CD14-positive monocyte (primary cell): ENCODE data around the gene PROKR1. TPM values are rescaled to one million over a fixed set of nuclear protein-coding genes. Genes with fewer than 3 reads are reported as not detected.

Experiments
- DNase-seq, 3 donors: peaks; one replicate each; pipeline ENCODE4 v3.0.0-alpha.2; 2011 to 2022
- H2AFZ ChIP-seq: 2 replicates; pipeline ENCODE4 v1.6.0; 2012; ENCODE audit warnings: mild to moderate bottlenecking, low read depth, low read length, inconsistent platforms; ENCODE audit not compliant: insufficient read depth, poor library complexity, severe bottlenecking
- H3K27ac ChIP-seq, 2 donors: 1 replicate in 1 of 2; 2 replicates in 1 of 2; pipeline ENCODE4 v1.5.1; 2012 to 2013; ENCODE audit warnings: low read length in 2 of 2, control low read depth in 1 of 2, inconsistent platforms in 1 of 2, low read depth in 1 of 2, mild to moderate bottlenecking in 1 of 2
- H3K27me3 ChIP-seq, 2 donors: one replicate each; pipeline versions ENCODE4 v1.6.0 to v1.6.1; 2011 to 2013; ENCODE audit warnings: low read length in 2 of 2; ENCODE audit not compliant: control insufficient read depth in 2 of 2, insufficient read depth in 2 of 2
- H3K36me3 ChIP-seq, 2 donors: replicated peaks in 1 of 2; 1 replicate in 1 of 2; 2 replicates in 1 of 2; pipeline versions ENCODE4 v1.5.1 to v1.6.1; 2012 to 2013; ENCODE audit warnings: low read length in 2 of 2, control low read depth in 1 of 2, inconsistent platforms in 1 of 2, mild to moderate bottlenecking in 1 of 2; ENCODE audit not compliant: insufficient read depth in 2 of 2, control insufficient read depth in 1 of 2
- H3K4me1 ChIP-seq, 2 donors: 1 replicate in 1 of 2; 2 replicates in 1 of 2; pipeline versions ENCODE4 v1.5.1 to v1.6.1; 2012 to 2013; ENCODE audit warnings: low read length in 2 of 2, control low read depth in 1 of 2, inconsistent platforms in 1 of 2, mild to moderate bottlenecking in 1 of 2, moderate library complexity in 1 of 2; ENCODE audit not compliant: insufficient read depth in 2 of 2, control insufficient read depth in 1 of 2
- H3K4me2 ChIP-seq: replicated peaks from 2 replicates; pipeline ENCODE3; 2012; ENCODE audit warnings: low read length, moderate library complexity, mild to moderate bottlenecking; ENCODE audit not compliant: poor library complexity, severe bottlenecking; ENCODE audit errors: extremely low read depth
- H3K4me3 ChIP-seq, 3 experiments: fragments of 200-600 bp in 1 of 3; sonication (generic) in 1 of 3; replicated peaks in 1 of 3; 1 replicate in 2 of 3; 2 replicates in 1 of 3; pipeline ENCODE4 v1.5.1; 2011 to 2013; ENCODE audit warnings: low read length in 3 of 3, mild to moderate bottlenecking in 3 of 3, control low read depth in 2 of 3, low read depth in 2 of 3, inconsistent platforms in 1 of 3, moderate library complexity in 1 of 3
- H3K79me2 ChIP-seq: 2 replicates; pipeline ENCODE4 v1.6.0; 2012; ENCODE audit warnings: mild to moderate bottlenecking, control low read depth, inconsistent platforms, low read length, moderate library complexity; ENCODE audit not compliant: insufficient read depth
- H3K9ac ChIP-seq: 2 replicates; pipeline ENCODE4 v1.6.0; 2017; ENCODE audit warnings: low read length, mild to moderate bottlenecking; ENCODE audit not compliant: insufficient read depth, poor library complexity, severe bottlenecking
- H3K9me3 ChIP-seq, 2 donors: replicated peaks in 1 of 2; 1 replicate in 1 of 2; 2 replicates in 1 of 2; pipeline versions ENCODE4 v1.5.1 to v1.6.1; 2012 to 2013; ENCODE audit warnings: low read length in 2 of 2, control low read depth in 1 of 2; ENCODE audit not compliant: control insufficient read depth in 1 of 2, insufficient read depth in 1 of 2
- H4K20me1 ChIP-seq: 2 replicates; pipeline ENCODE4 v1.6.0; 2012; ENCODE audit warnings: mild to moderate bottlenecking, low read length, control low read depth, moderate library complexity; ENCODE audit not compliant: insufficient read depth
- H3K27ac Mint-ChIP-seq, 7 donors: one replicate each; pipeline ENCODE4 v1.8.0; 2020; ENCODE audit warnings: mild to moderate bottlenecking in 7 of 7, mixed read lengths in 7 of 7, moderate library complexity in 6 of 7, inconsistent platforms in 2 of 7
- H3K27me3 Mint-ChIP-seq, 3 donors: one replicate each; pipeline ENCODE4 v1.8.0; 2021 to 2022; ENCODE audit warnings: low read depth in 3 of 3, mild to moderate bottlenecking in 3 of 3, mixed read lengths in 3 of 3, moderate library complexity in 3 of 3, inconsistent platforms in 1 of 3
- H3K36me3 Mint-ChIP-seq, 2 donors: one replicate each; pipeline ENCODE4 v1.8.0; 2020; ENCODE audit warnings: mixed read lengths in 2 of 2, inconsistent platforms in 1 of 2, mild to moderate bottlenecking in 1 of 2
- H3K4me1 Mint-ChIP-seq: one replicate; pipeline ENCODE4 v1.8.0; 2020; ENCODE audit warnings: mild to moderate bottlenecking, mixed read lengths
- H3K4me3 Mint-ChIP-seq, 2 donors: one replicate each; pipeline ENCODE4 v1.8.0; 2020; ENCODE audit warnings: mild to moderate bottlenecking in 2 of 2, mixed read lengths in 2 of 2, moderate library complexity in 1 of 2
- H3K9me3 Mint-ChIP-seq, 7 donors: one replicate each; pipeline ENCODE4 v1.8.0; 2020 to 2022; ENCODE audit warnings: mixed read lengths in 7 of 7, mild to moderate bottlenecking in 6 of 7, moderate library complexity in 6 of 7, inconsistent platforms in 2 of 7
- CTCF ChIP-seq: fragments of 200-600 bp; IDR thresholded peaks from one replicate; pipeline ENCODE4 v1.8.0; 2022; ENCODE audit warnings: antibody characterized with exemption, mild to moderate bottlenecking
- WGBS: methylation state at CpG from one replicate; pipeline ENCODE4 v1.1.5; 2013; ENCODE audit warnings: missing lambda C conversion rate; ENCODE audit not compliant: insufficient coverage; 5-methylcytosine and 5-hydroxymethylcytosine counted together
- intact Hi-C, 2 donors: fragments of 100-400 bp; cut with micrococcal nuclease; formaldehyde crosslinking; loops; one replicate each; pipeline versions ENCODE4 v1.15.0 to v1.15.1; 2023
- polyA plus RNA-seq, 3 donors: library from polyadenylated mRNA; depleted of rRNA in 1 of 3; unstranded in 2 of 3; stranded (reverse) in 1 of 3; fragments of 300-500 nt in 2 of 3; fragments of >200 nt in 1 of 3; fragmentation: Illumina TruSeq in 2 of 3; gene quantifications; 1 replicate in 2 of 3; 2 replicates in 1 of 3; pipeline ENCODE4 v1.2.3, GENCODE V29; 2012 to 2021

Gene PROKR1
- polyA plus RNA-seq, 3 donors = 0.01 TPM; not detected in 2

GRCh38 chr2:68637047-68637446 lies 6.3 kb upstream of the PROKR1 start:
- Histone ChIP-seq H4K20me1 (no peaks in the 10 kb centered on the region), H2AFZ (no peak overlapping the region), H3K4me2 (no peak overlapping the region), H3K9me3 (peaks cover 0 to 7% of the 10 kb centered on the region in 2 donors), H3K36me3 (no peaks in the 10 kb centered on the region), H3K4me3 (no peak overlapping the region), H3K27me3 (peaks cover 4 to 5% of the 10 kb centered on the region in 2 donors), H3K9ac (no peak overlapping the region), H3K27ac (no peak overlapping the region), H3K4me1 (no peaks in the 10 kb centered on the region), H3K79me2 (no peaks in the 10 kb centered on the region)
- Mint-ChIP-seq H3K36me3 (no peaks in the 10 kb centered on the region), H3K9me3 (peaks cover 3 to 11% (median 6%) of the 10 kb centered on the region in 7 donors), H3K4me1 (no peaks in the 10 kb centered on the region), H3K27me3 (peaks cover 5 to 13% (median 7%) of the 10 kb centered on the region in 3 donors), H3K4me3 (no peak overlapping the region), H3K27ac (no peak overlapping the region)
- TF ChIP-seq CTCF = no peak
- intact Hi-C loops = no loop called here
- WGBS = no CpG with 5 or more reads among the region's 3 CpGs
- DNase-seq = no peak

GRCh38 chr2:68643874-68644485 lies 601 bp downstream of the PROKR1 start:
- Mint-ChIP-seq H3K27ac (no peak overlapping the region), H3K36me3 (peaks cover 0 to 6% of the 10 kb centered on the region in 2 donors), H3K4me3 (peak overlapping the region; percentile 63 to 74), H3K4me1 (peaks cover 17% of the 10 kb centered on the region), H3K27me3 (peaks cover 42 to 49% (median 48%) of the 10 kb centered on the region in 3 donors), H3K9me3 (peaks cover 9 to 23% (median 17%) of the 10 kb centered on the region in 7 donors)
- no peaks in the 10 kb centered on the region for H3K36me3 ChIP-seq
- TF ChIP-seq CTCF = no peak
- H3K4me2 ChIP-seq = peak overlapping the region; percentile 87
- no peaks in the 10 kb centered on the region for H3K79me2 ChIP-seq
- H3K27me3 ChIP-seq = peaks cover 39 to 44% of the 10 kb centered on the region in 2 donors
- DNase-seq = no peak
- peaks cover 4 to 24% of the 10 kb centered on the region in 2 donors for H3K9me3 ChIP-seq
- WGBS = 7% methylated on average over 7 of the region's 17 CpGs
- H3K4me1 ChIP-seq = peaks cover 10 to 14% of the 10 kb centered on the region in 2 donors
- intact Hi-C loops = no loop called here
- H3K4me3 ChIP-seq = peak overlapping the region; percentile 24 to 71 (median 37)
- H3K27ac ChIP-seq = no peak overlapping the region
- peak overlapping the region; percentile 77 for H2AFZ ChIP-seq
- H3K9ac ChIP-seq = peak overlapping the region; percentile 48
- no peaks in the 10 kb centered on the region for H4K20me1 ChIP-seq
